ENCODE results near the gene PEPD.

- TF ChIP-seq POLR2A (IDR thresholded peaks at IDR 0.05) (no peak), CTCF (IDR thresholded peaks at IDR 0.05) (no peak), EP300 (IDR thresholded peaks at IDR 0.05; ENCODE audit: low read depth) (no peak), POLR2AphosphoS5 (IDR thresholded peaks at IDR 0.05) (no peak)
Observed at GRCh38 chr19:33357556-33357955, 164.0 kb downstream of the PEPD start.

All from transverse colon (tissue), 4 donors.